ENCODE measurements around the gene CCDC187. TPM values are rescaled to one million over a fixed set of nuclear protein-coding genes. Genes with fewer than 3 reads are reported as not detected.

Gene CCDC187
- total and polyA plus RNA-seq, 2 of the 8 experiments (the other 6 are each of a cell fraction or from before 2014, with no cell fraction given) = 0.02 TPM; not detected in 1

DNA sequence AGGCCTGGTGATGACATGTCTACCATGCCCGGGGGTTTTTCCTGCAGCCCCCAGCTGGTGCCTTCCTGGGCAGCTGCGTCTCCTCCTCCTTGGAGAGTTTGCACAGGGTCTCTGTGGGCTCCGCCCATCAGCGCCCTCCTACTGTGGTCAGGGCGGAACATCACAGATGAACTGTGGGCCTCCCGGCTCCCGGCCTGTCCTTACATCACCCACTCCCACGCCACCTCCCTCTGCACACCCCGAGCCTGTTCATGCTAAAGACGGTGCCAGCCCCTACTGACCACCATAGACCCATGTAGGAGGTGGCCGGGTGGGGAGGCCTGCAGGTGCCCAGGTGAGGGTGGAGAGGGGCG, 36.0 kb upstream of the CCDC187 start (continued):
- TF ChIP-seq TEAD4 (IDR thresholded peaks at IDR 0.05; ENCODE audit: low read depth, low read length) = no peak
